Liver (tissue), 3 donors: Measurements from ENCODE around the gene GAB2.

Experiments
- GABPA ChIP-seq, 2 donors: IDR thresholded peaks in 1 of 2; conservative IDR thresholded peaks in 1 of 2; 2 replicates each; pipeline ENCODE4 v1.6.1; 2016; ENCODE audit warnings: antibody characterized with exemption in 2 of 2, mild to moderate bottlenecking in 1 of 2, moderate library complexity in 1 of 2
- JUND ChIP-seq, 2 donors: IDR thresholded peaks; 2 replicates each; pipeline ENCODE4 v1.6.1; 2016; ENCODE audit warnings: antibody characterized with exemption in 2 of 2
- RAD21 ChIP-seq, 2 donors: IDR thresholded peaks; 2 replicates each; pipeline ENCODE4 v1.6.1; 2016; ENCODE audit warnings: antibody characterized with exemption in 2 of 2, mild to moderate bottlenecking in 2 of 2
- TAF1 ChIP-seq: conservative IDR thresholded peaks from 2 replicates; pipeline ENCODE4 v1.6.1; 2016; ENCODE audit warnings: antibody characterized with exemption, mild to moderate bottlenecking
- TF ChIP-seq, protein P1 (sequence below): IDR thresholded peaks from 2 replicates; pipeline ENCODE4 v1.6.1; 2016; ENCODE audit warnings: antibody characterized with exemption
- TF ChIP-seq, protein P2 (sequence below): fragments of 150-350 bp; IDR thresholded peaks from 2 replicates; pipeline ENCODE4 v1.5.1; 2017; ENCODE audit warnings: improper control_type of control experiment, low read depth, low read length; ENCODE audit not compliant: missing input control
- donor health status: healthy.
- donor health status: healthy.

DNA sequence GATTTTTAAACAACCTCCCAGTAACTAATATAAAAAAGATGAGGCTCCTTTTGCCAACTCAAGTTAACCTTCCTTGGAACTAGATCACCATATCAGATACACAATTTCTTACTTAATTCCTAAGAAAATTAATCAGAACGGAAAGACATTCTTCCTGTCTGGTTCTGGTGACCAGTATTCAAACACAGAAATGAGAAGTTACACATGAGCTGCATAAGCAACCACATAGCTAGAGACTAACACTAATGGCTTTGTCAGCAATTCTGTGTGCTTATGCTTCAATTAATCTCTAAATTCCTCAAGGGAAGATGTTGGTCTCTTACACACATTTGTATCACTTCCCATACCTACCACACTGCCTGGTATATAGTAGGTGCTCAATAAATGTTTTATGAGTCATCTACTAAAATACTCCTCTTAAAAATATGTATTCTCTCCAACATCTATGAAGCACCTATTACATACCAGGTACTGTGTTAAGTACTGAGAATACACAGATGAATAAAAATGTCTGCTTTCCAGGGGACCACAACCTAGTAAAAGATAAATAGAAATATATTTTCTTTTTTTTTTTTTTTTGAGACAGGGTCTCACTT lies 54.5 kb downstream of the GAB2 start:
- no peak for TF ChIP-seq TAF1
- no peak for TF ChIP-seq JUND (IDR thresholded peaks at IDR 0.05)
- TF ChIP-seq, protein P1, sequence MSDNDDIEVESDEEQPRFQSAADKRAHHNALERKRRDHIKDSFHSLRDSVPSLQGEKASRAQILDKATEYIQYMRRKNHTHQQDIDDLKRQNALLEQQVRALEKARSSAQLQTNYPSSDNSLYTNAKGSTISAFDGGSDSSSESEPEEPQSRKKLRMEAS = no peak
- TF ChIP-seq, protein P2, sequence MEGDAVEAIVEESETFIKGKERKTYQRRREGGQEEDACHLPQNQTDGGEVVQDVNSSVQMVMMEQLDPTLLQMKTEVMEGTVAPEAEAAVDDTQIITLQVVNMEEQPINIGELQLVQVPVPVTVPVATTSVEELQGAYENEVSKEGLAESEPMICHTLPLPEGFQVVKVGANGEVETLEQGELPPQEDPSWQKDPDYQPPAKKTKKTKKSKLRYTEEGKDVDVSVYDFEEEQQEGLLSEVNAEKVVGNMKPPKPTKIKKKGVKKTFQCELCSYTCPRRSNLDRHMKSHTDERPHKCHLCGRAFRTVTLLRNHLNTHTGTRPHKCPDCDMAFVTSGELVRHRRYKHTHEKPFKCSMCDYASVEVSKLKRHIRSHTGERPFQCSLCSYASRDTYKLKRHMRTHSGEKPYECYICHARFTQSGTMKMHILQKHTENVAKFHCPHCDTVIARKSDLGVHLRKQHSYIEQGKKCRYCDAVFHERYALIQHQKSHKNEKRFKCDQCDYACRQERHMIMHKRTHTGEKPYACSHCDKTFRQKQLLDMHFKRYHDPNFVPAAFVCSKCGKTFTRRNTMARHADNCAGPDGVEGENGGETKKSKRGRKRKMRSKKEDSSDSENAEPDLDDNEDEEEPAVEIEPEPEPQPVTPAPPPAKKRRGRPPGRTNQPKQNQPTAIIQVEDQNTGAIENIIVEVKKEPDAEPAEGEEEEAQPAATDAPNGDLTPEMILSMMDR = no peak
- no peak for TF ChIP-seq GABPA (IDR thresholded peaks at IDR 0.05 in 1 of 2, conservative IDR thresholded peaks at IDR 0.05 in 1 of 2)
- TF ChIP-seq RAD21 (IDR thresholded peaks at IDR 0.05) = no peak
